HCT116 (cell line): ENCODE measurements around the gene PLEKHM3. TPM values are rescaled to one million over a fixed set of nuclear protein-coding genes. Genes with fewer than 3 reads are reported as not detected.

Experiments
- ATAC-seq: fragments of 200-7000 bp; cut with Tn5 transposase; 2 replicates; pipeline ENCODE4 v1.9.1; 2020; ENCODE audit warnings: mild to moderate bottlenecking, moderate library complexity
- BruUV-seq: library from RNA; stranded (reverse); fragments of 400-500 nt; replicated peaks from 2 replicates; lab custom pipeline; 2021; lab: Mats Ljungman, UMichigan
- CTCF ChIA-PET: fragments of 300-600 bp; sonication (Branson Sonifier 250); formaldehyde crosslinking; loops from one replicate; lab custom pipeline; 2021; ENCODE audit warnings: antibody characterized with exemption; lab: Charles Lee
- POLR2A ChIA-PET: fragments of 300-600, 350-600 bp; sonication (Branson Sonifier 250); formaldehyde crosslinking; loops from one replicate; lab custom pipeline; 2021; ENCODE audit warnings: antibody characterized with exemption; lab: Charles Lee
- RAD21 ChIA-PET, 2 experiments: fragments of 300-600 bp; sonication (Branson Sonifier 250); formaldehyde crosslinking; loops; one replicate each; lab custom pipeline; 2023; ENCODE audit warnings: low total read pairs in 2 of 2; ENCODE audit not compliant: uncharacterized antibody in 2 of 2, unreplicated experiment in 2 of 2, low non-redundant PET in 1 of 2; lab: Charles Lee
- DNase-seq: peaks from one replicate; pipeline ENCODE4 v3.0.0-alpha.2; 2010; ENCODE audit warnings: low read depth, low spot score
- H2AFZ ChIP-seq: fragments of 200-600 bp; shearing (Covaris generic), sonication (generic); 2 replicates; pipeline ENCODE4 v1.6.1; 2017; ENCODE audit warnings: low read depth, mixed run types, mixed read lengths, antibody characterized with exemption, low read length; ENCODE audit not compliant: poor library complexity, severe bottlenecking
- H3K27ac ChIP-seq: 2 replicates; pipeline ENCODE4 v1.5.1; 2012; ENCODE audit warnings: low read depth, low read length
- H3K27me3 ChIP-seq: fragments of 200-600 bp; sonication (generic); 2 replicates; pipeline ENCODE4 v1.6.1; 2016; ENCODE audit warnings: mixed run types, low read length, mixed read lengths; ENCODE audit not compliant: insufficient read depth
- H3K36me3 ChIP-seq, 2 experiments: fragments of 200-500 bp in 1 of 2; fragments of 200-600 bp in 1 of 2; sonication (Bioruptor generic) in 1 of 2; sonication (generic) in 1 of 2; 2 replicates each; pipeline versions ENCODE4 v1.5.1 to v1.6.1; 2014 to 2016; ENCODE audit warnings: low read length in 2 of 2, inconsistent platforms in 1 of 2, mixed read lengths in 1 of 2, mixed run types in 1 of 2; ENCODE audit not compliant: insufficient read depth in 2 of 2, control insufficient read depth in 1 of 2
- H3K4me1 ChIP-seq, 2 experiments: fragments of 200-600 bp in 1 of 2; sonication (generic) in 1 of 2; 2 replicates each; pipeline versions ENCODE4 v1.5.1 to v1.6.1; 2012 to 2017; ENCODE audit warnings: low read length in 2 of 2, inconsistent platforms in 1 of 2, mild to moderate bottlenecking in 1 of 2, mixed read lengths in 1 of 2, mixed run types in 1 of 2, moderate library complexity in 1 of 2; ENCODE audit not compliant: insufficient read depth in 2 of 2, control insufficient read depth in 1 of 2
- H3K4me2 ChIP-seq: fragments of 200-600 bp; sonication (generic); 2 replicates; pipeline ENCODE4 v1.6.1; 2017; ENCODE audit warnings: mixed run types, low read length, mixed read lengths
- H3K4me3 ChIP-seq, 2 experiments: fragments of 200-600 bp in 1 of 2; sonication (generic) in 1 of 2; replicated peaks in 1 of 2; 2 replicates each; pipeline ENCODE4 v1.5.1; 2011 to 2016; ENCODE audit warnings: low read length in 2 of 2, control low read depth in 1 of 2, low read depth in 1 of 2, mild to moderate bottlenecking in 1 of 2, mixed read lengths in 1 of 2, mixed run types in 1 of 2
- H3K79me2 ChIP-seq: fragments of 200-600 bp; sonication (generic); 2 replicates; pipeline ENCODE4 v1.6.1; 2017; ENCODE audit warnings: mild to moderate bottlenecking, mixed run types, low read length, moderate library complexity, mixed read lengths; ENCODE audit not compliant: insufficient read depth
- H3K9ac ChIP-seq: fragments of 200-600 bp; sonication (generic); 2 replicates; pipeline ENCODE4 v1.6.1; 2016; ENCODE audit warnings: low read length, mixed read lengths
- H3K9me2 ChIP-seq: fragments of 200-600 bp; sonication (generic), shearing (Covaris generic); 2 replicates; pipeline ENCODE4 v1.6.1; 2017; ENCODE audit warnings: mixed run types, mild to moderate bottlenecking, moderate library complexity; ENCODE audit not compliant: insufficient read depth
- H3K9me3 ChIP-seq, 2 experiments: fragments of 200-500 bp in 1 of 2; fragments of 200-600 bp in 1 of 2; sonication (Bioruptor generic) in 1 of 2; sonication (generic) in 1 of 2; 2 replicates each; pipeline ENCODE4 v1.6.1; 2014 to 2017; ENCODE audit warnings: low read length in 2 of 2, mixed read lengths in 2 of 2, inconsistent platforms in 1 of 2, low read depth in 1 of 2, mild to moderate bottlenecking in 1 of 2, mixed run types in 1 of 2, moderate library complexity in 1 of 2; ENCODE audit not compliant: control insufficient read depth in 1 of 2, insufficient read depth in 1 of 2
- H4K20me1 ChIP-seq: fragments of 200-600 bp; sonication (generic), shearing (Covaris generic); 2 replicates; pipeline ENCODE4 v1.6.1; 2017; ENCODE audit warnings: mixed run types, mild to moderate bottlenecking, moderate library complexity; ENCODE audit not compliant: insufficient read depth
- EGR1 ChIP-seq: IDR thresholded peaks from 2 replicates; pipeline ENCODE4 v1.6.1; 2012; ENCODE audit warnings: low read depth
- EZH2 ChIP-seq: fragments of 200-600 bp; sonication (generic); IDR thresholded peaks from 2 replicates; pipeline ENCODE4 v1.6.1; 2017; ENCODE audit warnings: antibody characterized with exemption, mixed run types
- JUND ChIP-seq: IDR thresholded peaks from 2 replicates; pipeline ENCODE4 v1.6.1; 2012
- SP1 ChIP-seq: IDR thresholded peaks from 2 replicates; pipeline ENCODE4 v1.6.1; 2012; ENCODE audit warnings: low read depth
- TCF7L2 ChIP-seq: IDR thresholded peaks from 2 replicates; pipeline ENCODE4 v1.7.0; 2011; ENCODE audit warnings: borderline replicate concordance, inconsistent platforms; ENCODE audit not compliant: insufficient read depth, insufficient read length; ENCODE audit errors: extremely low read depth
- ZFX ChIP-seq: fragments of 450-650 bp; IDR thresholded peaks from 2 replicates; pipeline ENCODE4 v1.6.1; 2017
- intact Hi-C: fragments of 100-400 bp; cut with micrococcal nuclease; formaldehyde crosslinking; loops from 2 replicates; pipeline ENCODE4 v1.10.0; 2022
- total RNA-seq: library from RNA; stranded (reverse); gene quantifications from one replicate; pipeline ENCODE4 v1.2.1, GENCODE V29; 2021; ENCODE audit not compliant: unreplicated experiment
- TF ChIP-seq, protein P1 (sequence below): IDR thresholded peaks from 2 replicates; pipeline ENCODE4 v1.6.1; 2011; ENCODE audit warnings: mild to moderate bottlenecking, low read length, moderate library complexity; ENCODE audit not compliant: insufficient replicate concordance; ENCODE audit errors: extremely low read depth

Gene PLEKHM3
- total RNA-seq, 1 experiment from 2014 or later: 6.3 TPM

DNA sequence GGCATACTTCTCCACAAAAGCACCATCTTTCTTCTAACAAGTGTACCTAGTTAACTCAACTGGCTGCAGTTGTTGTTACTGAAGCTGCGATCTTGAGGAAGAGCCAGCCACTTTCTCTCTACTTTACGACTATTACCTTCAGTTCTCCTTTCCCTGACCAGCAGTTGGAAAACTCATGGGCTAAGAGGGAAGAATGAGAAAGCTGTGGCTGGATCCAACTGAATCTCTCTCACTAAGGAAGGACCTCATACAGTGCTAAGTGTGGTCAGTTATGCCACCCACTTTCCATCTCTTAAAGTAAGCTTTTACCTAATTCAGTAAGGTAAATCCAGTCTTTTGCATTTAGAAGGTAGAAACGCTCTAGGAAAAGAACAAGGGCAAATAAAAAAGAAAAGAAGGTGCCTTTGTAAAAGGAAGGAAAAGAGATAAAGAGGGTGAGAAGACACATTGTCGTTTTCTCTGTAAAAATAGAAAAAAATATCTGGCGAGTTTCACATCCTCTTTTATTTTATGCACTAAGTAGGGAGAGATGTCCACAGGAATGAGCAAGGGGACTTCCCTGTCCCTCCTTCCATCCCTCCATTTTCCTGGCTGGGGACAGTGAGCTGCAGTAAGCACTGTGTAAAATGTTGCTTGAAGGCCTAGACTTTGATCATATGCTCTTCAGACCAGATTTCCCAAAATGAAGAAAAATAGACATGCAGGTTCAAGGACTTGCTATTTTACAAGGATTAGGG is 73.4 kb downstream of the PLEKHM3 start:
- Histone ChIP-seq H3K9me3 (no peaks in the 10 kb centered on the region), H3K4me2 (no peak overlapping the region), H3K9ac (no peak overlapping the region), H4K20me1 (no peaks in the 10 kb centered on the region), H3K4me3 (no peak overlapping the region), H3K27me3 (no peaks in the 10 kb centered on the region), H3K9me2 (no peaks in the 10 kb centered on the region), H2AFZ (no peak overlapping the region), H3K4me1 (no peaks in the 10 kb centered on the region), H3K36me3 (no peaks in the 10 kb centered on the region), H3K27ac (no peak overlapping the region), H3K79me2 (no peaks in the 10 kb centered on the region)
- ChIA-PET CTCF (no interaction called here), RAD21 (no interaction called here), POLR2A (no interaction called here)
- DNase-seq: no peak
- intact Hi-C loops: no loop called here
- TF ChIP-seq, protein P1, sequence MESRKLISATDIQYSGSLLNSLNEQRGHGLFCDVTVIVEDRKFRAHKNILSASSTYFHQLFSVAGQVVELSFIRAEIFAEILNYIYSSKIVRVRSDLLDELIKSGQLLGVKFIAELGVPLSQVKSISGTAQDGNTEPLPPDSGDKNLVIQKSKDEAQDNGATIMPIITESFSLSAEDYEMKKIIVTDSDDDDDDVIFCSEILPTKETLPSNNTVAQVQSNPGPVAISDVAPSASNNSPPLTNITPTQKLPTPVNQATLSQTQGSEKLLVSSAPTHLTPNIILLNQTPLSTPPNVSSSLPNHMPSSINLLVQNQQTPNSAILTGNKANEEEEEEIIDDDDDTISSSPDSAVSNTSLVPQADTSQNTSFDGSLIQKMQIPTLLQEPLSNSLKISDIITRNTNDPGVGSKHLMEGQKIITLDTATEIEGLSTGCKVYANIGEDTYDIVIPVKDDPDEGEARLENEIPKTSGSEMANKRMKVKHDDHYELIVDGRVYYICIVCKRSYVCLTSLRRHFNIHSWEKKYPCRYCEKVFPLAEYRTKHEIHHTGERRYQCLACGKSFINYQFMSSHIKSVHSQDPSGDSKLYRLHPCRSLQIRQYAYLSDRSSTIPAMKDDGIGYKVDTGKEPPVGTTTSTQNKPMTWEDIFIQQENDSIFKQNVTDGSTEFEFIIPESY: no peak
- TF ChIP-seq EGR1 (no peak), TCF7L2 (no peak), JUND (no peak), SP1 (no peak)
- ATAC-seq: no peak
- no TSS peak for BruUV-seq

DNA sequence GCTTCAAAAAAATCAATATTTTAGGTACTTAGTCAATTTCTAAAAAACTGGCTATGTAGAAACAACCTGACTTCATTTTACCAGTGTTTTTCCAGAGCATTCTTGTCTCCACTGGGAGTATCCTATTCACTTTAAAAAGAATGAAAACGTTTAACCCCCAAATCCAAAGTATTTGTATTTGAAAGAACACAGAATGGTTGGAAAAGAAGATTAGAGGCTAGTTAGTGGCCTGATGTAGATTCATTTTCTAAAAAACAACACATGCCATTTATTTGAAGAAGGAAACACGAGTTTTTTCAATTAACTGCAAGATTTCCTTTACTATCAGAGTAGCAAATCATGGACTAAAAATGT is 74.6 kb downstream of the PLEKHM3 start:
- no peak overlapping the region for H3K4me2 ChIP-seq
- no peaks in the 10 kb centered on the region for H3K4me1 ChIP-seq

More for the DNA sequence above, 74.6 kb downstream of the PLEKHM3 start:
- ChIA-PET CTCF (no interaction called here), RAD21 (no interaction called here), POLR2A (no interaction called here)
- BruUV-seq: no TSS peak
- H3K79me2 ChIP-seq: no peaks in the 10 kb centered on the region
- ATAC-seq: no peak
- intact Hi-C loops: no loop called here
- H3K36me3 ChIP-seq: no peaks in the 10 kb centered on the region
- no peaks in the 10 kb centered on the region for H4K20me1 ChIP-seq
- H3K27me3 ChIP-seq: no peaks in the 10 kb centered on the region
- H3K9me2 ChIP-seq: no peaks in the 10 kb centered on the region
- no peaks in the 10 kb centered on the region for H3K9me3 ChIP-seq
- TF ChIP-seq EZH2: no peak
- TF ChIP-seq ZFX: no peak
- H2AFZ ChIP-seq: no peak overlapping the region
- no peak overlapping the region for H3K27ac ChIP-seq
- H3K4me3 ChIP-seq: no peak overlapping the region
- no peak overlapping the region for H3K9ac ChIP-seq
- no peak for DNase-seq
